Stomach (tissue), 4 donors: Measurements from ENCODE around the gene ZNF175.

ENCODE experiments used
- POLR2A ChIP-seq, 4 donors: fragments of 450-650 bp; IDR thresholded peaks; one replicate each; pipeline ENCODE4 v1.6.1; 2016; ENCODE audit warnings: antibody characterized with exemption in 4 of 4, control low read depth in 2 of 4, mild to moderate bottlenecking in 1 of 4, moderate library complexity in 1 of 4
- TF ChIP-seq, protein P1 (sequence below), 7 experiments: fragments of 450-650 bp in 4 of 7; fragments of 200-600 bp in 3 of 7; sonication (generic) in 3 of 7; IDR thresholded peaks; one replicate each; pipeline ENCODE4 v1.5.1; 2016 to 2019; ENCODE audit warnings: antibody characterized with exemption in 7 of 7, control low read depth in 2 of 7, mild to moderate bottlenecking in 1 of 7

DNA sequence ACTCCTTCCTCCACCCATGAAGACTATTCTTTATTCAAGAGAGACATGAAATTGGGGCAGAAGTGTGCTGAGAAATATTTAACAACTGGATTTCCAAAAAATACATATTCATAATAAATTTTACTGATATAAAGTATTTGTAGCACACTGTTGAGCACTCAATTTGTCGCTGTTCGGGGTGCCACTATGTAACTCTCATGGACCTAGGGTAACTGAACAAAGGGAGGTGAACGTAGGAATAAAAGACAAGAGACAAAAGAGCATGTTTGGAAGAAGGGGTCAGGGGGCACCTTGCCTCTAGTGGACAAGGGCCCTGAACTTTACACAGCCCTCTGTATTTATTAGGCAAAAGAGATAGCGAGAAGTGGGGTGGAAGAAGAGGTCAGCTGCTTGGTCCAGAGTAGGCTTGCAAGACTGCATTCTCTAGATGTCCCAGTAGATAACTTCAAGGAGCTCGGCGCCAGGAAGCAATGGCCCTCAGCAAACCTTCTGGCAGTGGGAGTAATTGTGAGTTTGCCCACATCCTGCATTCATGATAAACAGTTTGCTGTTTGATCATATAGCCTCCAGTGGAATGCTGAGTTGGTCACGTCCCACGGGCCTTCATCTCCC, 4.5 kb upstream of the ZNF175 start:
- TF ChIP-seq, protein P1, sequence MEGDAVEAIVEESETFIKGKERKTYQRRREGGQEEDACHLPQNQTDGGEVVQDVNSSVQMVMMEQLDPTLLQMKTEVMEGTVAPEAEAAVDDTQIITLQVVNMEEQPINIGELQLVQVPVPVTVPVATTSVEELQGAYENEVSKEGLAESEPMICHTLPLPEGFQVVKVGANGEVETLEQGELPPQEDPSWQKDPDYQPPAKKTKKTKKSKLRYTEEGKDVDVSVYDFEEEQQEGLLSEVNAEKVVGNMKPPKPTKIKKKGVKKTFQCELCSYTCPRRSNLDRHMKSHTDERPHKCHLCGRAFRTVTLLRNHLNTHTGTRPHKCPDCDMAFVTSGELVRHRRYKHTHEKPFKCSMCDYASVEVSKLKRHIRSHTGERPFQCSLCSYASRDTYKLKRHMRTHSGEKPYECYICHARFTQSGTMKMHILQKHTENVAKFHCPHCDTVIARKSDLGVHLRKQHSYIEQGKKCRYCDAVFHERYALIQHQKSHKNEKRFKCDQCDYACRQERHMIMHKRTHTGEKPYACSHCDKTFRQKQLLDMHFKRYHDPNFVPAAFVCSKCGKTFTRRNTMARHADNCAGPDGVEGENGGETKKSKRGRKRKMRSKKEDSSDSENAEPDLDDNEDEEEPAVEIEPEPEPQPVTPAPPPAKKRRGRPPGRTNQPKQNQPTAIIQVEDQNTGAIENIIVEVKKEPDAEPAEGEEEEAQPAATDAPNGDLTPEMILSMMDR (IDR thresholded peaks at IDR 0.05) = no peak
- TF ChIP-seq POLR2A (IDR thresholded peaks at IDR 0.05) = no peak
